Upper lobe of left lung (tissue), 6 donors: ENCODE measurements around the gene HCFC2. TPM values are rescaled to one million over a fixed set of nuclear protein-coding genes. Genes with fewer than 3 reads are reported as not detected.

ENCODE experiments used
- ATAC-seq, 2 donors: fragments of 200-7000 bp; cut with Tn5 transposase; one replicate each; pipeline ENCODE4 v1.9.1; 2022; ENCODE audit warnings: mild to moderate bottlenecking in 2 of 2, moderate library complexity in 2 of 2; ENCODE audit not compliant: low FRiP score in 2 of 2
- DNase-seq, 2 donors: peaks; one replicate each; pipeline ENCODE4 v3.0.0-alpha.2; 2019 to 2020
- H3K27ac ChIP-seq, 4 donors: fragments of 200-600 bp; sonication (generic); one replicate each; pipeline ENCODE4 v1.5.1; 2016 to 2019
- H3K27me3 ChIP-seq, 4 donors: fragments of 200-600 bp; sonication (generic); one replicate each; pipeline ENCODE4 v1.5.1; 2017 to 2019
- H3K36me3 ChIP-seq, 4 donors: fragments of 200-600 bp; sonication (generic); one replicate each; pipeline ENCODE4 v1.5.1; 2016 to 2019
- H3K4me1 ChIP-seq, 4 donors: fragments of 200-600 bp; sonication (generic); one replicate each; pipeline ENCODE4 v1.5.1; 2018 to 2019
- H3K4me3 ChIP-seq, 4 donors: fragments of 200-600 bp; sonication (generic); one replicate each; pipeline ENCODE4 v1.5.1; 2017 to 2019; ENCODE audit warnings: mild to moderate bottlenecking in 2 of 4, moderate library complexity in 1 of 4
- H3K9me3 ChIP-seq, 4 donors: fragments of 200-600 bp; sonication (generic); one replicate each; pipeline ENCODE4 v1.5.1; 2018 to 2019
- CTCF ChIP-seq, 6 experiments: fragments of 450-650 bp in 4 of 6; fragments of 200-600 bp in 2 of 6; sonication (generic) in 2 of 6; IDR thresholded peaks; one replicate each; pipeline ENCODE4 v1.5.1; 2016 to 2019; ENCODE audit warnings: antibody characterized with exemption in 6 of 6
- EP300 ChIP-seq, 4 donors: sonication (generic); formaldehyde crosslinking; IDR thresholded peaks; one replicate each; pipeline ENCODE4 v1.5.1; 2017; ENCODE audit warnings: antibody characterized with exemption in 4 of 4, control low read depth in 2 of 4
- POLR2A ChIP-seq, 4 donors: fragments of 450-650 bp; IDR thresholded peaks; one replicate each; pipeline ENCODE4 v1.5.1; 2016 to 2017; ENCODE audit warnings: antibody characterized with exemption in 4 of 4, mild to moderate bottlenecking in 2 of 4
- POLR2AphosphoS5 ChIP-seq, 2 donors: sonication (generic); formaldehyde crosslinking; IDR thresholded peaks; one replicate each; pipeline ENCODE4 v1.5.1; 2017; ENCODE audit warnings: antibody characterized with exemption in 2 of 2
- WGBS, 2 donors: methylation state at CpG; one replicate each; pipeline ENCODE4 v1.1.5; 2017 to 2018; 5-methylcytosine and 5-hydroxymethylcytosine counted together
- total RNA-seq, 6 donors: library from RNA; depleted of rRNA in 4 of 6; stranded (reverse); fragments of >200 nt in 4 of 6; gene quantifications; one replicate each; pipeline versions ENCODE4 v1.1.0 to v1.2.1, GENCODE V29; 2016 to 2021
- donor health status: DM: no; HTN: no; CAD: no; lungs with moderate emphysema.
- donor health status: DM: no; HTN: yes; CAD: no; lungs with severe emphysema.

HCFC2 gene
- total RNA-seq, 6 donors from 2014 or later: 10.3 to 28.2 (median 15.8) TPM

GRCh38 chr12:104080764-104081163, 16.4 kb downstream of the HCFC2 start:
- H3K4me1 ChIP-seq: peaks cover 0 to 4% (median 0%) of the 10 kb centered on the region in 4 donors
- 80 to 97% methylated on average over 1 of the region's 1 CpG for WGBS, 2 donors
- DNase-seq (no peak), ATAC-seq (no peak)
- no peaks in the 10 kb centered on the region for H3K27me3 ChIP-seq
- H3K36me3 ChIP-seq: peaks cover 7 to 48% (median 15%) of the 10 kb centered on the region in 4 donors
- H3K27ac ChIP-seq: no peak overlapping the region
- TF ChIP-seq POLR2AphosphoS5 (IDR thresholded peaks at IDR 0.05) (no peak), POLR2A (IDR thresholded peaks at IDR 0.05) (no peak), EP300 (IDR thresholded peaks at IDR 0.05) (no peak), CTCF (IDR thresholded peaks at IDR 0.05) (no peak)
- no peak overlapping the region for H3K4me3 ChIP-seq
- no peaks in the 10 kb centered on the region for H3K9me3 ChIP-seq

- no peak for TF ChIP-seq POLR2AphosphoS5 (IDR thresholded peaks at IDR 0.05)
- TF ChIP-seq EP300 (IDR thresholded peaks at IDR 0.05): no peak
- TF ChIP-seq CTCF (IDR thresholded peaks at IDR 0.05): no peak
- no peak for TF ChIP-seq POLR2A (IDR thresholded peaks at IDR 0.05)
- Histone ChIP-seq H3K27me3 (no peaks in the 10 kb centered on the region), H3K4me3 (no peak overlapping the region), H3K4me1 (peaks cover 0 to under 1% (median 0%) of the 10 kb centered on the region in 4 donors), H3K36me3 (peaks cover 21 to 69% (median 31%) of the 10 kb centered on the region in 4 donors), H3K27ac (no peak overlapping the region), H3K9me3 (no peaks in the 10 kb centered on the region)
- ATAC-seq: no peak
- DNase-seq: no peak
- WGBS, 2 donors: 89 to 91% methylated on average over 8 of the region's 8 CpGs
Observed at GRCh38 chr12:104083769-104084475, 19.6 kb downstream of the HCFC2 start.

- Histone ChIP-seq H3K36me3 (peaks cover 26 to 87% (median 43%) of the 10 kb centered on the region in 4 donors), H3K4me1 (no peaks in the 10 kb centered on the region), H3K27me3 (no peaks in the 10 kb centered on the region), H3K9me3 (no peaks in the 10 kb centered on the region), H3K4me3 (no peak overlapping the region), H3K27ac (no peak overlapping the region)
- ATAC-seq: no peak
- DNase-seq: no peak
- TF ChIP-seq CTCF (IDR thresholded peaks at IDR 0.05) (no peak), POLR2AphosphoS5 (IDR thresholded peaks at IDR 0.05) (no peak), POLR2A (IDR thresholded peaks at IDR 0.05) (no peak), EP300 (IDR thresholded peaks at IDR 0.05) (no peak)
- WGBS, 2 donors: 100% methylated on average over 1 of the region's 1 CpG
Observed at GRCh38 chr12:104090685-104091084, 26.4 kb downstream of the HCFC2 start.

GRCh38 chr12:104091136-104091535, 26.8 kb downstream of the HCFC2 start:
- WGBS, 2 donors: 93 to 98% methylated on average over 4 of the region's 4 CpGs
- H3K27ac ChIP-seq: no peak overlapping the region
- no peak for DNase-seq
- peaks cover 30 to 88% (median 47%) of the 10 kb centered on the region in 4 donors for H3K36me3 ChIP-seq
- H3K4me3 ChIP-seq: no peak overlapping the region
- TF ChIP-seq POLR2AphosphoS5 (IDR thresholded peaks at IDR 0.05): no peak
- H3K4me1 ChIP-seq: no peaks in the 10 kb centered on the region
- no peak for ATAC-seq
- no peaks in the 10 kb centered on the region for H3K9me3 ChIP-seq
- H3K27me3 ChIP-seq: no peaks in the 10 kb centered on the region

GRCh38 chr12:104094284-104094683, 30.0 kb downstream of the HCFC2 start:
- no peak overlapping the region for H3K27ac ChIP-seq
- no peak for DNase-seq
- no peaks in the 10 kb centered on the region for H3K27me3 ChIP-seq
- 92 to 94% methylated on average over 3 of the region's 3 CpGs for WGBS, 2 donors
- H3K4me1 ChIP-seq: no peaks in the 10 kb centered on the region
- no peak for TF ChIP-seq POLR2AphosphoS5 (IDR thresholded peaks at IDR 0.05)
- TF ChIP-seq EP300 (IDR thresholded peaks at IDR 0.05): no peak
- TF ChIP-seq POLR2A (IDR thresholded peaks at IDR 0.05): no peak
- no peak for TF ChIP-seq CTCF (IDR thresholded peaks at IDR 0.05)
- peaks cover 24 to 89% (median 43%) of the 10 kb centered on the region in 4 donors for H3K36me3 ChIP-seq
- ATAC-seq: no peak
- H3K4me3 ChIP-seq: no peak overlapping the region
- no peaks in the 10 kb centered on the region for H3K9me3 ChIP-seq
